Measurements from ENCODE around the gene ENOSF1. TPM values are rescaled to one million over a fixed set of nuclear protein-coding genes. Genes with fewer than 3 reads are reported as not detected.

ENOSF1 gene
- total RNA-seq, 1 donor = 16.1 TPM

DNA sequence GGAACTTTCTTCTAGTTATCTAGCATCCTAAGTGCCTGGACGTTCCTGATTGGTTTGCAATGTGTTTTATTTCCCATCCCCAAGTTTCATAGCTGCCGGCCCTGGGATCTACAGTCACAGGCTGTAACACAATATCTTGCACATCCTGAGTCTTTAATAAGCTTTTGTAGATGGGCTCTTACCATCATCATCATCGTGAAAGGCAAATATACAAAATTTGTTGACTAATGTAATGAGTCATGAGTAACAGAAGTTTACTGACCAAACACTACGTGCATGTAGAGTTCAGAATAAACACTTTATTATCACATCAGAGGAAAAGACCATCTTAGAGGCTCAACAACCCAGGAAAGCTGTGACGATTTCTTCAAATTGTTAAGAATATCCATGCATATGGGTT, 63.1 kb downstream of the ENOSF1 start:
- Histone ChIP-seq H3K27me3 (ENCODE audit: insufficient read depth, low read length) (no peaks in the 10 kb centered on the region), H3K9me3 (ENCODE audit: low read depth, low read length) (no peaks in the 10 kb centered on the region), H3K4me1 (ENCODE audit: insufficient read depth, low read length) (peaks cover 5% of the 10 kb centered on the region), H3K4me3 (ENCODE audit: low read length) (no peak overlapping the region)

DNA sequence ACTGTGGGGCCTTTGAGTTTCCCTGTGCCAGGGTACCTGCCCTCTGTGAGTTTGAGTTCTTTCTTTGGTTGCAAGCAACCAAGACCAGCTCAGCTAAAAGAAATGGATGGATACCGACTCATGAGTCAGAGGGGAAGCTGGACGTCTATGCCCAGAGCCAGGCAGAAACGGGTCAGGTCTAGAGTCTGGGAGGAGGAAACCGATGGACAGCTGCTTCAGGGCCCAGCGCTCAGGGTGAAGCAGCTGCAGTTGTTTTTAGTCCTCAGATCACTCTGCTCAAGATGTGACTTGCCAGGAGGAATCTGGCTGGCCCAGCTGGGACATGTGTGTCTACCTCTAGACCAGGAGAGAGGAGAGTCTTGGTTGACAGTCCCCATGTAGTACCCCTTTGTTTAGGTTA, 65.1 kb downstream of the ENOSF1 start:
- no peaks in the 10 kb centered on the region for H3K9me3 ChIP-seq (ENCODE audit: low read depth, low read length)
- no peaks in the 10 kb centered on the region for H3K27me3 ChIP-seq (ENCODE audit: insufficient read depth, low read length)
- H3K4me1 ChIP-seq (ENCODE audit: insufficient read depth, low read length) = peaks cover 5% of the 10 kb centered on the region
- H3K4me3 ChIP-seq (ENCODE audit: low read length) = no peak overlapping the region

DNA sequence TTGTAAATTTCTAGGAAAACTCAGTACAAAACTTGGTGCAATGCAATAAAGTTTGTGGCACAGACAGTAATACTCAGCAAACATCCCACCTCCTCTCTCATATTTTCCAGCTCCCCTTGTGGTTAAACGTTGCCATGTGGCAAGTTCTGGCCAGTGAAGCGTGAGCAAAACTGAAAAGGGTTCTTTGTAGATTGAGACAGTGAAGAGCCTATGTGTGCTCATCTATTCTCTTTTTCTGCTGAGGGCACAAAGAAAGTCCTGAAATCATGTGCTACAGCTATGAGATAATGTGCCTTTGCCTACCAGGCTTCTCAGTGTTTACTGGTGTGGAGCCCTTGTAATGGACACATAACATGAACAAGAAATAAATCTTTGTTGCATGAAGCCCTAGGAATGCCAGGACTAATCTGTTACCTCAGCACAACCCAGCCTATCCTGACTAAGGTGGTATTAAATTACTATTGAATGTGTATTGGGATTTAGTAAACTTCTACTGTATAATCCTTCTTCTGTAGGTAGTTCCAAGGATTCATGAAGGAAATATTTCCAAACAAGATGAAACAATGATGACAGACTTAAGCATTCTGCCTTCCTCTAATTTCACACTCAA, 67.9 kb downstream of the ENOSF1 start:
- Histone ChIP-seq H3K9me3 (ENCODE audit: low read depth, low read length) (no peaks in the 10 kb centered on the region), H3K27me3 (ENCODE audit: insufficient read depth, low read length) (no peaks in the 10 kb centered on the region), H3K4me1 (ENCODE audit: insufficient read depth, low read length) (no peaks in the 10 kb centered on the region), H3K4me3 (ENCODE audit: low read length) (no peak overlapping the region)

DNA sequence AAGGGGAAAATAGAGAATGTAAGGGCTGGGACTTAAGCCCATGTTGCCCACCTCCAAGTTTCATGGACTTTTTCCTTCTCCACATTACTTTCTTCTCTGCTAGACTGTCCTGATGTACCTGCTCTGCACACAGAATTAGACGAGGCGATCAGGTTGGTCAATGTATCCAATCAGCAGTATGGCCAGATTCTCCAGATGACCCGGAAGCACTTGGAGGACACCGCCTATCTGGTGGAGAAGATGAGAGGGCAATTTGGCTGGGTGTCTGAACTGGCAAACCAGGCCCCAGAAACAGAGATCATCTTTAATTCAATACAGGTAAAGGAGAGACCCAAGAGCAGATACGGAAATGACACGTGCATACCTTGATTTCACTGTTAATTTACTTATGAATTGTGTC, 71.2 kb downstream of the ENOSF1 start:
- Histone ChIP-seq H3K9me3 (ENCODE audit: low read depth, low read length) (no peaks in the 10 kb centered on the region), H3K27me3 (ENCODE audit: insufficient read depth, low read length) (no peaks in the 10 kb centered on the region), H3K4me3 (ENCODE audit: low read length) (no peak overlapping the region), H3K4me1 (ENCODE audit: insufficient read depth, low read length) (no peaks in the 10 kb centered on the region)

DNA sequence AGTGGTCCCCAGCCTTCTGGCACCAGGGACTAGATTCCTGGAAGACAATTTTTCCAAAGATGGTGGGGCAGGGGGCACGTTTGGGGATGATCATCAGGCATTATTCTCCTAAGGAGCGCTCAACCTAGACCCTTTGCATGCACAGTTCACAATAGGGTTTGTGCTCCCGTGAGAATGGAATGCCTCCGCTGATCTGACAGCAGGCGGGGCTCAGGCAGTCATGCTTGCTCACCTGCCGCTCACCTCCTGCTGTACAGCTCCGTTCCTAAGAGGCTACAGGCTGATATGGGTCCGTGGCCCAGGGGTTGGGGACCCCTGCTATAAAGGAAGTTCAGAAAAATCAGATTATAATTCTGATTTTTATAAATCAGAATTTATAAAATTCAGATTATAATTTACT, 77.3 kb downstream of the ENOSF1 start:
- Histone ChIP-seq H3K4me1 (ENCODE audit: insufficient read depth, low read length) (no peaks in the 10 kb centered on the region), H3K27me3 (ENCODE audit: insufficient read depth, low read length) (no peaks in the 10 kb centered on the region), H3K9me3 (ENCODE audit: low read depth, low read length) (no peaks in the 10 kb centered on the region), H3K4me3 (ENCODE audit: low read length) (no peak overlapping the region)

DNA sequence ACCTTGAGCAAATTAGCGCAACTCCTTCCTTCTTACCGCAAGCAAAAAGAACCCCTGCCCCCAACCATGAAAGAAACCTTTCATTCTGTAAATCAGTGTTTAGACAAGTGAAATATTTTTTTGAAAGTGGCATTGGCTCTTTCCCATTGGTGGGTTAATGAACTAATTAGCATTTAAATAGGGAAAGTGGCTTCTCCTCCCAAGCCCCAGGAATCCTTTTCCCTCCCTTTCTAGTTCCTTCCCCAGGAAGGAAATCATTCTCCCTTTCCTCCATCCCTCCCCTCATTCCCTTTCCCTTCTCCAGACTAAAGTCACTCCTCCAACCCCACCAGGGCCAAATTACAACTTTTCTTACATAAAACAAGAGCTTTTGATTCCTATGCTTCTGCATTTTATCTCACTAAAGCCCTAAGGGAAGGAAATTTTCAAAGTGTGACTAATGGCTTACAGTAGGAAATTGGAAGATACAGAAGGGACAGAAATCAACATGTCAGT, 77.8 kb downstream of the ENOSF1 start:
- Histone ChIP-seq H3K27me3 (ENCODE audit: insufficient read depth, low read length) (no peaks in the 10 kb centered on the region), H3K4me1 (ENCODE audit: insufficient read depth, low read length) (no peaks in the 10 kb centered on the region), H3K4me3 (ENCODE audit: low read length) (no peak overlapping the region), H3K9me3 (ENCODE audit: low read depth, low read length) (no peaks in the 10 kb centered on the region)

DNA sequence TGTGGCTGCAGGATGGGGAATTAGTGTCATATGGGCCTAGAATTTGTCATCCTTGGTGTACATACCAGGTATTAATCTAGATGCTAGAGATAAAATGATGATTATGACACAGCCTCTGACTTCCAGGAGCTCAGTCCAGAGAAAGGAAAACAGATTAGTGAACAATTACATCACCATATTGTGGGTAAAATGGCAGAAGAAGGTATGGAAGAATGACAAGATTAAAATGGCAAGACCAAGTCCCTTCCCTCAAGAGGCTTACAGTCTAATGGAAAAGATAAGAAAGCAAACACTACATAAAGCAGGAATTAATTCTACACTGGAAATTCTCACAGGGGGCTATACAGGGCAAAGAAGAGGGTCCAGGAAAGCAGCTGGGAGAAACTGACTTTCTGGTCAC, 80.9 kb downstream of the ENOSF1 start:
- Histone ChIP-seq H3K4me3 (ENCODE audit: low read length) (no peak overlapping the region), H3K27me3 (ENCODE audit: insufficient read depth, low read length) (no peaks in the 10 kb centered on the region), H3K4me1 (ENCODE audit: insufficient read depth, low read length) (no peaks in the 10 kb centered on the region), H3K9me3 (ENCODE audit: low read depth, low read length) (no peaks in the 10 kb centered on the region)

DNA sequence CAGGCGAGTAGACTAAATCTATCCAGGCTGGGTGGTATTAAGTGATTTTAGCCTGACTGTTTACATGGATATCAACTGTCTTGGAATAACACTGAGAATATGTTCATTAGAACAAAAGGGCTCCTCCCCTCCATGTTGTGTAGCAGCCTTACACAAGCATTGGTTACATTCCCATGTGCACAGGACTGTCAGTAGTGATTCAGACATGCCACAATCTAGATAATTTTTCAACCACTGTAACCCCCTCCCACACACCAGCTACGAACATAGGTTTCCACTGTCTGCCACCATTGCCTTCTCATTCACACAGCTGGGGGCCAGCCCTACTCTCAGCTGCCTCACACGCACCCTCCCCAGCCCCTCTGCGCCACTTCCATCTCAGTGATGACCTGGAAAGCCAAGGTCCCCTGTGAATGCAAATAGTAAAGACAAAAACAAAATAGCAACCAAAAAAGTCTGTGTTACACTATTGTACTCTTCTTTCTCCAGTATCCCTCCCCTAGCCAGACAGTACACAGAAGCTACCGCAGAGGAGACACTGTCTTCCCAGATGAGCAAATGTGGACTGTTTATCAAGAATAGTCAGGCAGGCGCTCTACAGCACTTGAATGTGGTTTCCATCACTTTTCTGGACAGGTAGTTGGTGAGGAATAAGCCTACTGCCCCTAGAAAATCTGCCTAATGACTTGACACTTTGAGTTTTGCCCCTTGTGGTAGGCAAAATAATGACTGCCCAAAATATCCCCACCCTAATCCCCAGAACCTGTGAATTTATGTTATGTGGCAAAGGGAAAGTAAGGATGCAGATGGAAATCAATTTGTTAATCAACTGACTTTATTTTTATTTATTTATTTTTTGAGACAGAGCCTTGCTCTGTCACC, 82.9 kb downstream of the ENOSF1 start:
- no peaks in the 10 kb centered on the region for H3K4me1 ChIP-seq (ENCODE audit: insufficient read depth, low read length)
- H3K4me3 ChIP-seq (ENCODE audit: low read length) = no peak overlapping the region
- no peaks in the 10 kb centered on the region for H3K9me3 ChIP-seq (ENCODE audit: low read depth, low read length)
- H3K27me3 ChIP-seq (ENCODE audit: insufficient read depth, low read length) = no peaks in the 10 kb centered on the region

DNA sequence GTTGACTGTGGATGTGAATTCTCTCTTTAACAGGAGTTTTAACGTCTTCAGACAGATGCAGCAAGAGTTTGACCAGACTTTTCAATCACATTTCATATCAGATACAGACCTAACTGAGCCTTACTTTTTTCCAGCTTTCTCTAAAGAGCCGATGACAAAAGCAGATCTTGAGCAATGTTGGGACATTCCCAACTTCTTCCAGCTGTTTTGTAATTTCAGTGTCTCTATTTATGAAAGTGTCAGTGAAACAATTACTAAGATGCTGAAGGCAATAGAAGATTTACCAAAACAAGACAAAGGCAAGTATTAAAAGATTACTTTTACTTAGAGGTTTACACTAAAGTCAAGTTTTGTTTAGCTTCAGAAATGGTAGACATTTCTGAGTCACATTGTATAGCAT, 85.2 kb downstream of the ENOSF1 start:
- Histone ChIP-seq H3K9me3 (ENCODE audit: low read depth, low read length) (no peaks in the 10 kb centered on the region), H3K4me1 (ENCODE audit: insufficient read depth, low read length) (no peaks in the 10 kb centered on the region), H3K27me3 (ENCODE audit: insufficient read depth, low read length) (peaks cover 3% of the 10 kb centered on the region), H3K4me3 (ENCODE audit: low read length) (no peak overlapping the region)

DNA sequence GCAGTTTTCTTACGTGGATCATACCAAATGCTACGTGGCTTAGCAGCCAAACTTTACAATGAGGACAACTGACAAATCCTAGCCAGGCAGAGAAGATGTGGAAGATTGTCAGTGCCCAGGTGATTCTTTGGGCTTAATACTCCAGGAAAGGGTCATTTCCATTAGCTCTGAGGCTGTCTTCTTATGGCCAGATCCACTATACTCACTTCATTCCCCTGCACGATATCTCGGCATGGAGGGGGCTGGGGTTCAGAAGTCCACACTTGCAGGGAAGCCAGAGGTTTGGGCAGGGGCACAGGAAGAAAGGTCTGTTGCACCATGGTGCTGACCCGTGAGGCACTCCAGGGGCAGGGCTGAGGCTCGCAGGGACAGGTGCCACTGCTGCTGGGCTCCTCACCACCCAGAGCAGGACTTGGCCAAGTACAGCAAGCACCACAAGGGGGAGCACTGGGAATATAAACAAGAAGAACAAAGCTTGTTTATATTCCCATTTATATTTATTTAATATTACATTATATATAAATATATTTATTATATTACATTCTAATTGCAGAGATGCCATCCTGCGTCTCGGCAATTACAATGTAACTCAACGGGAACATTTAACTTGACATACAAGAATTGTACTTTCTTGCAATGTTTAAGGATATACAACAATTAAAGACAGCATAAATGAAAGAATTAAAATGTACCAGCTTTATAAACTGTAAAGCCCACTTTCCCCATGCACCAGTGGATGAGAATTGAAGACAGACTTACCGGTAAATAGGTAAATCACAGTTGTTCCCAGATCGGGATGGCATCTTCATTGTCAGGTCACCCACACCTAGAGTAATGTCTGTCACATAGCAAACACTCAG, 88.4 kb downstream of the ENOSF1 start:
- no peaks in the 10 kb centered on the region for H3K4me1 ChIP-seq (ENCODE audit: insufficient read depth, low read length)
- no peak overlapping the region for H3K4me3 ChIP-seq (ENCODE audit: low read length)
- no peaks in the 10 kb centered on the region for H3K9me3 ChIP-seq (ENCODE audit: low read depth, low read length)
- H3K27me3 ChIP-seq (ENCODE audit: insufficient read depth, low read length) = peaks cover 8% of the 10 kb centered on the region

DNA sequence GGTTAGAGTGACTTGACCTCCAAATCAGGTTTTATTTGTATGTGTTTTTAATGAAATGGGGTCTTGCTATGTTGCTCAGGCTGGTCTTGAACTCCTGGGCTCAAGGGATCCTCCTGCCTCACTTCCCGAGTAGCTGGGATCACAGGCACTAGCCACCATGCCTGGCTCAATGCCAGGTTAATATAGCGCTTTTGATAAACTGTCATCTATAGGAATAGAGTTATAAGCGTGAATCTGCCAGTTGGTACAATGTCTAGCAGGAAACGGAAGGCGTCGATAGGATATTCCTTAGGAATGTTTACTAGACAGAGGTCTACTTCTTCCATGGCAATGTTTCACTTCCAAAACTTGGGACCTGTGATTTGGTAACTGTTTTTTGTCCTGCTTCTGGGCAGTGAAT, 90.1 kb downstream of the ENOSF1 start:
- Histone ChIP-seq H3K27me3 (ENCODE audit: insufficient read depth, low read length) (peaks cover 11% of the 10 kb centered on the region), H3K9me3 (ENCODE audit: low read depth, low read length) (no peaks in the 10 kb centered on the region), H3K4me1 (ENCODE audit: insufficient read depth, low read length) (no peaks in the 10 kb centered on the region), H3K4me3 (ENCODE audit: low read length) (no peak overlapping the region)

DNA sequence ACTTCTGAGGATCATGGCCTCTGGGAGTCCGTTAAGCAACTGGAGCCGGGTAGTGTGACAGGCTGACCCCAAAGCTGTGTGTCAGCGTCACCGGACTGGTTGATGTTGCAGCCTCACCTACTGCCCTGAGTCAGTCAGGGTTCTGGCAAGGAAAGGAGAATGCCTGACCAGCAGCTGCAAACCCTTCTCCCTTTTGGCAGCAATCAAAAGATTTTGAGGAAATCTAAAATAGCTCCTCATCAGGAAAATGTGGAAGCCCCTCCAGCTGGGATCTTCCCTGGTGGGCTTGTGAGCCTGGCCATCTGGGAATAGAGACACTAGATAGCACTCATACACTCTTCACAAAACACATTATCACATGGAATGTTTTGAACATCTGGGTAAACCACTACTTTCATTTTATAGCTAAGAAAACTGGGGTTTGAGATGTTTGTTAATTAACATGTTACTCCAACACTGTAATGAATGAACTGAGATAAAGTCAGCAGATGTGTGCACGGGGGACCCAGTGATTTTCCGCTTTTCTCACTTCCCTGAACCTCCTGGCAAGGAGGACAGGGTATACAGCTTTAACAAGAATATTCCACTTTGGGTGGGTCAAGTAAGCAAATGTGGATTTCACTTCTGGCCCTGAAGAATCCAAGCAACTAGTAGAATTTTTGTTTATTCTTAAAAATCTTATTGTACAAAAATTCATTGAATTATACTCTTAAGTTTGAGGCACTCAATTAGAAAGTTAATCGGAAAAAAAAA, 91.0 kb downstream of the ENOSF1 start:
- Histone ChIP-seq H3K4me3 (ENCODE audit: low read length) (no peak overlapping the region), H3K27me3 (ENCODE audit: insufficient read depth, low read length) (peaks cover 11% of the 10 kb centered on the region), H3K9me3 (ENCODE audit: low read depth, low read length) (no peaks in the 10 kb centered on the region), H3K4me1 (ENCODE audit: insufficient read depth, low read length) (no peaks in the 10 kb centered on the region)

Measured in mononuclear cell (primary cell).